HL-60/S4 treated with retinoic acid at 250 ng/mL for 4 days and 3 days (cell line): Measurements from ENCODE around the gene IFT122.

Experiments used
- in situ Hi-C: fragments of 300-500 bp; cut with MboI; formaldehyde crosslinking; loops from 2 replicates; pipeline ENCODE4 v1.7.0; 2022; ENCODE audit warnings: low sequenced_read_pairs

IFT122 gene

DNA sequence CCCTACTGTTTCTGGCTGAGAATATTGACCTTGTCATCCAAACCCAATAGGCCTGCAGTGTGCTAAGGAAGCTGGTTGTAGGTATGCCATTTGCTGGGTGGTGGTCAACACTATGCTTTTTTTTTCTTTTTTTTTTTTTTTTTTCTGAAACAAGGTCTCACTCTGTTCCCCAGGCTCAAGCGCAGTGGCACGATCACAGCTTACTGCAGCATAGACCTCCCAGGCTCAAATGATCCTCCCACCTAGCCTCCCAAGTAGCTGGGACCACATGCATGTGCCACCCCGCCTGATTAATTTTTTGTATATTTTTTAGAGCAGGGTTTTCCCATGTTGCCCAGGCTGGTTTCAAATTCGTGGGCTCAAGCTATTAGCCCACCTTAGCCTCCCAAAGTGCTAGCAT, 52.7 kb downstream of the IFT122 start:
- in situ Hi-C loops = loop anchor here (10.0 to 25.0 kb wide), 2 partner anchors 345 to 442 kb away; no protein-coding TSS in a partner anchor

DNA sequence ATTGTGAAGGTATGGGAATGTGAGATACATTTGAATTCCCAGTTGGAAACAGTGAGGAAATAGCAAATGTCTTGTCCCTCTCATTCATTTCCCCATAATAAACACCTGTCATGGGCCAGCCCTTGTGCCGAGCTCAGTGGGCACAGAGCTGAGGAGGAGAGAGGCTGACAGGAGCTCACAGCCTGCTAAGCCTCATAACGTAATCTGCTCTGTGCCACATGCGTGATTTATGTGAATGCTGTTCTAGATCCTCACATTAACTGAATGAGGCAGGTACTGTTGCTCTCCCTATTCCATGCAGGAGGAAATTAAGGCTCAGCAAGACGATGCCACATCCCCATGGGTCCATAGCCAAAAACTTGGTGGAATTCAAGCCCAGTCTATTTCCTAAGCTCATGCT, 53.2 kb downstream of the IFT122 start:
- in situ Hi-C loops = loop anchor here (10.0 to 25.0 kb wide), 2 partner anchors 344 to 442 kb away; no protein-coding TSS in a partner anchor

GRCh38 chr3:129494499-129494898, 54.5 kb downstream of the IFT122 start:
- in situ Hi-C loops = loop anchor here (10.0 to 25.0 kb wide), 2 partner anchors 343 to 440 kb away; no protein-coding TSS in a partner anchor

DNA sequence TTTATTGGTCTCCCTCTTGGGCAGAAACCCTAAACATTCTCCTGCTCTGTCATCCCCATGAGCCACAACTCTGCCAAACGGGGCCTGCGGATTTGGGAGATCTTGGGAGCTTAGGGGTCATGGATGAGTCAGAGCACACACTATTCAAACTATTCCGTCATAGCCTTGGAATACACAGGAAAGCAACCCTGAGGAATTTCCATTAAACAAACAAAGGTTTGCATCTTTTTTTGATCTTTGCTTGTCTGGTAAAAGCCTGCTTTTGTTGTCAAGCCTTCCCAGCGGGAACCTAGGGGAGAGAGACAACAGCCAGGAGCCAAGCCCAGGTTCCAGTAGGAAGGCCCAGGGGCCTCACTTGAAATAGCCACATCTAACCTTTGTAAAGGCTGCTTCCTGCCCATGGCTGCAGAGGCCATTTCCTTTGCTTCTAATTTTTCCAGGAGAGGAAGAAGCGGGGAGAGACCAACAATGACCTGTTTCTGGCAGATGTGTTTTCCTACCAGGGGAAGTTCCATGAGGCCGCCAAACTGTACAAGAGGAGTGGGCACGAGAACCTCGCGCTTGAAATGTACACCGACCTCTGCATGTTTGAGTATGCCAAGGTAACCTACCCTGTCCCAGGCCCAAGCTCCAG, 55.1 kb downstream of the IFT122 start:
- in situ Hi-C loops = loop anchor here (10.0 to 25.0 kb wide), 2 partner anchors 342 to 440 kb away; no protein-coding TSS in a partner anchor

- in situ Hi-C loops = loop anchor here (10.0 to 25.0 kb wide), 2 partner anchors 339 to 437 kb away; no protein-coding TSS in a partner anchor
These were observed 57.9 kb downstream of the IFT122 start for GRCh38 chr3:129497876-129498275.

GRCh38 chr3:129498603-129499488, 58.8 kb downstream of the IFT122 start:
- in situ Hi-C loops = loop anchor here (10.0 to 25.0 kb wide), 2 partner anchors 338 to 436 kb away; no protein-coding TSS in a partner anchor

DNA sequence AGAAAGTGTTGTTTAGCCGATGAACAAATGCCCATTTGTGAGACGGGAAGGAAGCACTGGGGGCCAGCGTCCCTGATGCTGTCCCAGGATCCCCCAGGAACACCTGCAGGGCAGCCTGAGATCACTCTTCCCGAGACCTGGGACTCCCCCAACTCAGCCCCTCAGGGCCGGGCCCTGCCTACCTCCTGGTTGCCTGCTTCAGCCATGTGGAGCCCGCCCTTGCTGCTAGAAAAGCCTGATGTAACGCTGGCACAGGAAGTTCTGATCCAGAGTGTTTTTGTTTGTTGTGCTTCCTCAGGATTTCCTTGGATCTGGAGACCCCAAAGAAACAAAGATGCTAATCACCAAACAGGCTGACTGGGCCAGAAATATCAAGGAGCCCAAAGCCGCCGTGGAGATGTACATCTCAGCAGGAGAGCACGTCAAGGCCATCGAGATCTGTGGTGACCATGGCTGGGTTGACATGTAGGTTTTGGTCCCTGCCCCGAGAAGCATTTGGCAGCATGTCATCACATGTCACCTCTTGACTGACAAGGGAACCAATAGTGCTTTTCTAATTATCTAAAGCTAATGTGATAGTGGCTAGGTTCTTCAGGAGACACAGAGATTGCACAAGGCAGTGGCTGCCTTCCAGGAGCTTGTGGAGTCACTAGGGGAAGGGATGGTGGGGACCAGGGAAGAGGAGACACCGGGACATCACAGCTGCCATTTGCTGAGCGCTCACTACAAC, 59.7 kb downstream of the IFT122 start:
- in situ Hi-C loops = loop anchor here (10.0 to 25.0 kb wide), 2 partner anchors 338 to 435 kb away; no protein-coding TSS in a partner anchor

DNA sequence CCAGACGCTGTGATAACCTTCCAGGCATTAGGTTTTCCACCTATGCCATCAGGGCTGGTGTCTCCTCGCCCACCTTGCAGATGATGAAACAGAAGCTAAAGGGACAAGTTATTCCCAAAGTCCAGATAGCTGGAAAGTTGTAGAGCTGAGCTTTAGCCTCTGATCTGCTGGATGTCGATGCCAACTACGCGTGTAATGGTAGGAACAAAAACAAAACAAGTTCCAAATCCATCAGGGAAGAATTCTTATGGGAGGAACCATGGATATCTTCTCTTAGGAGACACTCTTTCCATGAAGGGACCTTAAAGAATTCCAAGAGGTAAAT, 60.3 kb downstream of the IFT122 start:
- in situ Hi-C loops = no loop called here

DNA sequence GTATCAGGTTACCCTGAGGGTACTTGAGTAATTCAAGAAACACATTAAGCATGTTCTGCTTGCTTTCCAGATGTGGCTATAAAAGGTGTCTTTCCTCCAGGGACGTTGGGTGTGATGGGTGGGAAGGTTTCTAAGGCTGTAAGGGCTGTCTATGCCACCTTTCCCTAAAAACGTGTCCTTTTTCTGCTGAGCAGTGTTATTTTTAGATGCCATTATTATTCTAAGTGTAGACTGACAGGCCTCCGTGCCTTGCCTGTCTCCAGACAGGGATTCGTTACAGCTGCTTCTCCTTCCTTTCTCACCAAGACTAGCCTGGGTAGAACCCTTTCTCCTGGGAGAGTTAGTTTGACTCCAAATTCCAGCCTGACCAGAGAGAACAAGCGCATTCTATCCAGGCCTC, 61.6 kb downstream of the IFT122 start:
- in situ Hi-C loops = no loop called here

- in situ Hi-C loops = no loop called here
These were observed 62.8 kb downstream of the IFT122 start for GRCh38 chr3:129502641-129503408.

- in situ Hi-C loops = no loop called here
These were observed 63.7 kb downstream of the IFT122 start for GRCh38 chr3:129503471-129504291.

DNA sequence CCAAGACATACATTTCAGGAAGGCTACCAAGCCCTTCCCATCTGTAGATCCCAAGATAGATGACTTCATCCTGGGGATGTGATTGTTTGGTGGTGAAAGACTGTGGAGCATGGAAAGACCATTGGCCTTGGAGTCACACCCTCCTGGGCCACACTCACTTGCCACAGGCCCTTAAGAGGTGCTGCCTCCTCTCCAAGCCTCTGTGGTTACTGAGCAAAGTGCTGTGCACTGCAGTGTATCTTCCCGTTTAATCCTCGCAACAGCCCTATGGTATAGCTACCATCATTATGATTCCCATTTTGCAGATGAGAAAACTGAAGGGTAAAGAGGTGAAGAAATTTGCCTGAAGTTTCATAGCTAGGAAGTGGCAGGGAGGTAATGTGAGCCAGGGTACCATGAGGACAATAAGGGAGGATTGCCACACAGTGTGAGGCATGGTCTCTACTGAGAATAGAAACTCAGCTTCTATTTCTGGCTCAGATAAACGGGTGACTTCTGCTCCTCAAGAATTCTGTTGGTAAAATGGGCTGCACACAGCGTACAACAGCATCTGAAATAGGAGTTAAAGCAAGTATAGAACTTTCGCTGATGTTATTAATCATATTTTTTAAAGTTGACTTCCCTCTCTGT, 64.6 kb downstream of the IFT122 start:
- in situ Hi-C loops = no loop called here

DNA sequence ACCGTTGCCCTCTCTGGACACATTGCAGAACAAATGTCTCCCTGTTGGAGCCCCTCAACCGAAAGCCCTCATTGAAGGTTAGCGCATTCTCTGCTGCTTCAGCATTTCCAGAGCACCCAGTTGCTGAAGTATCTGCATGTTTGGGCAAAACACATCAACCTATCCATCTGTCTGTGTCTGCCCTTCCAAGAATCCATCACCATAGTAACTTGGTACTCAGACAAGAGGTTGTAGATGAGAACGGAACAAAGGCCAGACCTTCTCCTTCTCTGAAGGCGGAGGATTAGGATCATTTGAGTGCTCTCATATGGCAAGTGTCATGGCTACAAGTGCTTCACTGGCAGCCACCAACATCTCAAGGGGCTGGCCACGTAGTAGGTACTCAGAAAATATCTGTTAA, 65.3 kb downstream of the IFT122 start:
- in situ Hi-C loops = no loop called here

DNA sequence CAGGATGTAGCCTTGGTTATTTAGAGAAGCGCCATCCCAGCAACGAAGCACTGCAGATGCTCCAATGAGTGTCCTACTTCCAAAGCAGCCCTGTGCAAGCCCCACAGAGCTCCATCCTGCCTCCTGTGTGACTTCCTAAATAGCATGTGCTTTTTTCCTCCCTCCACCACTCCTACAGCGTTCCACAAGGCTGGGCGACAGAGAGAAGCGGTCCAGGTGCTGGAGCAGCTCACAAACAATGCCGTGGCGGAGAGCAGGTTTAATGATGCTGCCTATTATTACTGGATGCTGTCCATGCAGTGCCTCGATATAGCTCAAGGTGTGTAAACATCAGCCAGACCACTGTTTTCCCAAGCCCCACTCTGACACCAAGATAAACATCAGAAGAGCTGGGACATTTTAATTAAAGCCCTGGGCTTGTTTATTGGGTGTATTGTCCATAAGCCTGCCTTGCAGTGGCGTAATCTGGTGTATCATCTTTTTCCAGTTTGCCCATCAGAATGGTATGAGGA, 66.3 kb downstream of the IFT122 start:
- in situ Hi-C loops = no loop called here

- in situ Hi-C loops = no loop called here
These were observed 67.3 kb downstream of the IFT122 start for GRCh38 chr3:129507181-129507831.

DNA sequence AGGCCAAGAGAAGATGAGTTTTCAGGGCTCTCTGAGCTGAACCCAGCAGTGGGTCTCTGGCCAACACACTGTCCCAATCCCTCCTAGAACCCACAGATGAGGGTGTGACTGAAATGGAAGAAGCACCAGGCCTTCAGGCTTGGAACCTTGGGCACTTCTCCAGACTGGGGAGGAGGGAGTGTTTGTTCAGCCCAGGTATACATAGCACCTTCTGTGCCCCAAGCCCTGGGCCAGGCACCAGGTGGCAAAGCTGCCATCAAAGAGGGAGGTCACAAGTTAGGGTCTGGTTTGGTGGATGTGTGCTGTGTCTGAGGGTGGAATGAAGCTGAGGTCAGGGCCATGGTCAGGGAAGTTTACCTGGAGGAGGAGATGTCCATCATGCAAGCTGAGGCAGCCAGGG, 72.6 kb downstream of the IFT122 start:
- in situ Hi-C loops = no loop called here

DNA sequence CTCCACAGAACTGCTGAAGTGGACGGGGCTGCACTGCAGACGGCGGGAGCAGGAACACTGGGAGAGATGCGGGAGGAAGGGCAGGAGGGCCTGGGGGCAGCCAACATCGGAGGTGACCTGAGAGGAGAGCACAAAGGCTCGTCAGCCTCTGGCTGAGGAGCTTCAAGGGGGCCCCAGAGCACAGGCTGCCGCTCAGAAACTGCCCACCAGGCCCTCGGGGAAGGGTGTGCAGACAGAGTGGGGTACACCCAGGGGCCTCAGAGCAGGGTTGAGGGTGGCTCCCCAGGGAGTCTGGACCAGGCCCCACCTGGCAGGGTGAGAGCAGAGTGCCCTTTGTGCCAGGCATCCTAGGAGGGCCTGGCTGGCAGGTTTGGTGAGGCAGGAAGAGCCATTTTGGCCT, 73.7 kb downstream of the IFT122 start:
- in situ Hi-C loops = no loop called here

DNA sequence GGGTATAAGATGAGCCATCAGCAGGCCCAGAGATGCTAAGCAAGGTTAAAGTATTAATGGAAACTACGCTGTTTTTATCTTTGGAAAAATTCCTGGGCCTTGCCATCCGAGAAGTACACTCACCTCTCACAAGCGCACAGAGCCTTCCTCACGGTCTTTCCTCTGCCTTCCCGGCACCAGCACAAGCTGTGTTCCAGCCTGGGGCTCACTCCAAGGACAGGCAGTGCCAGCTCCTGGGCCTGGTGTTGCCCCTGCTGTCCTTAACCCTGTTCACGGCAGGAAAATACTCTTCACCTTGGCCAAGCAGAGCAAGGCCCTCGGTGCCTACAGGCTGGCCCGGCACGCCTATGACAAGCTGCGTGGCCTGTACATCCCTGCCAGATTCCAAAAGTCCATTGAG, 74.1 kb downstream of the IFT122 start:
- in situ Hi-C loops = no loop called here
